CD4-positive, alpha-beta T cell treated with Interleukin-4 for 1 hour (primary cell): ENCODE measurements around the gene HAAO.

ENCODE experiments used
- DNase-seq, 2 donors: peaks; one replicate each; pipeline ENCODE4 v3.0.0-alpha.2; 2020 to 2022

The HAAO gene

GRCh38 chr2:42767080-42767898 lies 25.1 kb downstream of the HAAO start:
- DNase-seq, result no peak

GRCh38 chr2:42765686-42766085 lies 26.7 kb downstream of the HAAO start:
- DNase-seq, result no peak

- DNase-seq, result no peak
These were observed 27.5 kb downstream of the HAAO start for GRCh38 chr2:42764901-42765300.

- DNase-seq, result peak in 1 of 2 donors; percentile 47
These were observed 28.3 kb downstream of the HAAO start, which contains the start of gene OXER1 for GRCh38 chr2:42764096-42764495. Gene OXER1, minus strand, starts transcription at chr2:42764135. Its CDS starts 73 bp downstream, at chr2:42764062.

GRCh38 chr2:42762823-42763804 lies 29.3 kb downstream of the HAAO start:
- DNase-seq, result no peak

- DNase-seq, result no peak
These were observed 30.2 kb downstream of the HAAO start for GRCh38 chr2:42762155-42762554.

GRCh38 chr2:42761554-42761953 lies 30.8 kb downstream of the HAAO start:
- no peak for DNase-seq

GRCh38 chr2:42758751-42759150 lies 33.6 kb downstream of the HAAO start:
- DNase-seq, result no peak

- DNase-seq, result no peak
These were observed 34.2 kb downstream of the HAAO start for GRCh38 chr2:42757981-42758740.

- DNase-seq, result no peak
These were observed 35.3 kb downstream of the HAAO start for GRCh38 chr2:42756966-42757513.

GRCh38 chr2:42756150-42756775 lies 36.1 kb downstream of the HAAO start:
- no peak for DNase-seq

- no peak for DNase-seq
These were observed 37.0 kb downstream of the HAAO start for GRCh38 chr2:42755191-42755880.

- DNase-seq, result no peak
These were observed 37.6 kb downstream of the HAAO start for GRCh38 chr2:42754776-42755140.

GRCh38 chr2:42754021-42754775 lies 38.2 kb downstream of the HAAO start:
- peak in 1 of 2 donors; percentile 44 for DNase-seq

GRCh38 chr2:42752816-42753813 lies 39.3 kb downstream of the HAAO start:
- DNase-seq, result peak in 1 of 2 donors; percentile 36

GRCh38 chr2:42752314-42752713 lies 40.1 kb downstream of the HAAO start:
- peak; percentile 36 to 68 for DNase-seq

- DNase-seq, result no peak
These were observed 43.5 kb downstream of the HAAO start for GRCh38 chr2:42748840-42749239.

- DNase-seq, result no peak
These were observed 45.0 kb downstream of the HAAO start for GRCh38 chr2:42747422-42747821.

- no peak for DNase-seq
These were observed 47.8 kb downstream of the HAAO start for GRCh38 chr2:42744545-42745082.
